ENCODE results near the gene MAVS.

The MAVS gene
- 62.4 to 164 (median 100) reads per million in 17 experiments for total RNA-seq

- peak; percentile 89 to 96 (median 92) for DNase-seq
Observed at GRCh38 chr20:3846740-3847428, at the start of gene MAVS. MAVS (plus strand) TSS chr20:3846834; CDS start chr20:3854625, 7,791 bp downstream.

GRCh38 chr20:3797226-3797545 is 49.4 kb upstream of the MAVS start:
- DNase-seq, result no peak

- no peak for DNase-seq
Observed at GRCh38 chr20:3797592-3798372, 48.9 kb upstream of the MAVS start.

- no peak for DNase-seq
Observed at GRCh38 chr20:3798373-3798768, 48.3 kb upstream of the MAVS start.

- no peak for DNase-seq
Observed at GRCh38 chr20:3798908-3799248, 47.8 kb upstream of the MAVS start.

- DNase-seq, result no peak
Observed at GRCh38 chr20:3800256-3800877, 46.3 kb upstream of the MAVS start.

- DNase-seq, result no peak
Observed at GRCh38 chr20:3800878-3801260, 45.8 kb upstream of the MAVS start.

- no peak for DNase-seq
Observed at GRCh38 chr20:3801299-3801698, 45.3 kb upstream of the MAVS start.

- DNase-seq, result no peak
Observed at GRCh38 chr20:3801846-3802245, 44.8 kb upstream of the MAVS start.

GRCh38 chr20:3802524-3803239 is 44.0 kb upstream of the MAVS start:
- no peak for DNase-seq

- DNase-seq, result no peak
Observed at GRCh38 chr20:3803289-3803688, 43.3 kb upstream of the MAVS start.

GRCh38 chr20:3803854-3804253 is 42.8 kb upstream of the MAVS start:
- no peak for DNase-seq

GRCh38 chr20:3804254-3804751 is 42.3 kb upstream of the MAVS start:
- DNase-seq, result no peak

- DNase-seq, result no peak
Observed at GRCh38 chr20:3804781-3805180, 41.9 kb upstream of the MAVS start.

GRCh38 chr20:3808544-3808943 is 38.1 kb upstream of the MAVS start:
- DNase-seq, result no peak

GRCh38 chr20:3811467-3812258 is 35.0 kb upstream of the MAVS start:
- peak; percentile 97 to 98 (median 97) for DNase-seq

GRCh38 chr20:3812259-3812681 is 34.4 kb upstream of the MAVS start:
- DNase-seq, result no peak

- DNase-seq, result no peak
Observed at GRCh38 chr20:3812975-3813847, 33.4 kb upstream of the MAVS start.

- DNase-seq, result no peak
Observed at GRCh38 chr20:3813848-3814581, 32.6 kb upstream of the MAVS start.

- no peak for DNase-seq
Observed at GRCh38 chr20:3814928-3815495, 31.6 kb upstream of the MAVS start.
